H1 (cell line): ENCODE data around the gene KANSL2. TPM values are rescaled to one million over a fixed set of nuclear protein-coding genes. Genes with fewer than 3 reads are reported as not detected.

ENCODE experiments used
- CTCF ChIA-PET: fragments of 300-600 bp; sonication (Branson Sonifier 250); formaldehyde crosslinking; loops from one replicate; lab custom pipeline; 2021; ENCODE audit not compliant: partially characterized antibody; lab: Charles Lee
- POLR2A ChIA-PET: fragments of 300-600 bp; sonication (Branson Sonifier 250); formaldehyde crosslinking; loops from one replicate; lab custom pipeline; 2021; ENCODE audit warnings: inconsistent platforms; ENCODE audit not compliant: partially characterized antibody; lab: Charles Lee
- DNase-seq, 2 experiments: peaks; one replicate each; pipeline versions ENCODE4 v3.0.0 to v3.0.0-alpha.2; 2010 to 2022; ENCODE audit warnings: low spot score in 2 of 2, low read depth in 1 of 2, mixed read lengths in 1 of 2
- FAIRE-seq: peaks from 2 replicates; lab custom pipeline; 2011; peaks lifted over from hg19 to GRCh38; lab: Jason Lieb, UNC
- H2AFZ ChIP-seq: 2 replicates; pipeline ENCODE4 v1.8.1; 2012; ENCODE audit warnings: low read length, inconsistent platforms
- H2AK5ac ChIP-seq: 2 replicates; pipeline ENCODE4 v1.6.1; 2013; ENCODE audit warnings: low read depth, low read length
- H2BK120ac ChIP-seq: replicated peaks from 2 replicates; pipeline ENCODE3; 2013; ENCODE audit warnings: low read depth, low read length, inconsistent platforms
- H2BK12ac ChIP-seq: 2 replicates; pipeline ENCODE4 v1.6.1; 2013; ENCODE audit warnings: low read depth, low read length
- H2BK15ac ChIP-seq: 2 replicates; pipeline ENCODE4 v1.6.1; 2013; ENCODE audit warnings: low read length
- H2BK20ac ChIP-seq: 2 replicates; pipeline ENCODE4 v1.6.1; 2013; ENCODE audit warnings: low read length
- H2BK5ac ChIP-seq: 2 replicates; pipeline ENCODE4 v1.6.1; 2013; ENCODE audit warnings: low read depth, low read length
- H3K14ac ChIP-seq: 2 replicates; pipeline ENCODE4 v1.6.1; 2013; ENCODE audit warnings: inconsistent platforms; ENCODE audit not compliant: insufficient read length
- H3K18ac ChIP-seq: 2 replicates; pipeline ENCODE4 v1.6.1; 2013; ENCODE audit warnings: low read length; ENCODE audit errors: extremely low read depth
- H3K23ac ChIP-seq: 2 replicates; pipeline ENCODE4 v1.6.1; 2013; ENCODE audit warnings: inconsistent platforms; ENCODE audit not compliant: insufficient read length
- H3K23me2 ChIP-seq: 2 replicates; pipeline ENCODE4 v1.6.1; 2013; ENCODE audit warnings: low read depth, low read length
- H3K27ac ChIP-seq: 2 replicates; pipeline ENCODE4 v1.6.1; 2011; ENCODE audit warnings: low read depth, low read length, inconsistent platforms
- H3K27me3 ChIP-seq, 4 experiments: replicated peaks in 1 of 4; 1 replicate in 1 of 4; 2 replicates in 3 of 4; pipeline versions ENCODE4 v1.6.1 to v1.8.1; 2011 to 2013; ENCODE audit warnings: low read length in 3 of 4, mild to moderate bottlenecking in 3 of 4, inconsistent platforms in 2 of 4, mixed read lengths in 2 of 4, moderate library complexity in 1 of 4; ENCODE audit not compliant: control insufficient read depth in 3 of 4, insufficient read depth in 3 of 4; ENCODE audit errors: extremely low read depth in 1 of 4
- H3K36me3 ChIP-seq, 4 experiments: 2 replicates each; pipeline versions ENCODE4 v1.6.1 to v1.8.1; 2011 to 2013; ENCODE audit warnings: mild to moderate bottlenecking in 4 of 4, low read length in 3 of 4, moderate library complexity in 2 of 4, control low read depth in 1 of 4, inconsistent platforms in 1 of 4; ENCODE audit not compliant: insufficient read depth in 4 of 4, control insufficient read depth in 2 of 4
- H3K4ac ChIP-seq: replicated peaks from 2 replicates; pipeline ENCODE3; 2013; ENCODE audit warnings: low read length, low read depth, mixed read lengths, inconsistent platforms; ENCODE audit not compliant: insufficient read length
- H3K4me1 ChIP-seq, 4 experiments: replicated peaks in 1 of 4; 1 replicate in 1 of 4; 2 replicates in 3 of 4; pipeline versions ENCODE4 v1.6.1 to v1.8.1; 2011 to 2013; ENCODE audit warnings: low read length in 3 of 4, inconsistent platforms in 2 of 4, mixed read lengths in 1 of 4; ENCODE audit not compliant: insufficient read depth in 4 of 4, control insufficient read depth in 3 of 4
- H3K4me2 ChIP-seq, 2 experiments: 2 replicates each; pipeline versions ENCODE4 v1.6.1 to v1.8.1; 2011 to 2013; ENCODE audit warnings: low read depth in 2 of 2, low read length in 2 of 2, control low read depth in 1 of 2, inconsistent platforms in 1 of 2, mild to moderate bottlenecking in 1 of 2; ENCODE audit not compliant: insufficient read depth in 1 of 2
- H3K4me3 ChIP-seq, 4 experiments: fragments of 200-600, 300-600 bp in 1 of 4; sonication (generic), shearing (Covaris generic), sonication (Bioruptor Twin) in 1 of 4; 2 replicates each; pipeline versions ENCODE4 v1.5.1 to v1.8.1; 2011 to 2016; ENCODE audit warnings: low read length in 4 of 4, low read depth in 3 of 4, control low read depth in 2 of 4, inconsistent platforms in 2 of 4, mild to moderate bottlenecking in 2 of 4, mixed read lengths in 1 of 4, moderate library complexity in 1 of 4; ENCODE audit not compliant: insufficient read depth in 2 of 4; ENCODE audit errors: extremely low read depth in 1 of 4
- H3K56ac ChIP-seq: replicated peaks from 2 replicates; pipeline ENCODE3; 2013; ENCODE audit warnings: low read depth, mild to moderate bottlenecking, mixed read lengths, low read length, inconsistent platforms; ENCODE audit not compliant: insufficient read length
- H3K79me1 ChIP-seq: 2 replicates; pipeline ENCODE4 v1.6.1; 2013; ENCODE audit warnings: low read depth, low read length, control low read depth
- H3K79me2 ChIP-seq, 2 experiments: 2 replicates each; pipeline versions ENCODE4 v1.6.1 to v1.8.1; 2012 to 2013; ENCODE audit warnings: low read length in 2 of 2, mild to moderate bottlenecking in 2 of 2, inconsistent platforms in 1 of 2; ENCODE audit not compliant: insufficient read depth in 2 of 2, control insufficient read depth in 1 of 2
- H3K9ac ChIP-seq, 4 experiments: replicated peaks in 1 of 4; 1 replicate in 1 of 4; 2 replicates in 3 of 4; pipeline versions ENCODE4 v1.6.1 to v1.8.1; 2011 to 2013; ENCODE audit warnings: low read depth in 3 of 4, low read length in 3 of 4, control low read depth in 2 of 4, mild to moderate bottlenecking in 2 of 4, moderate library complexity in 2 of 4, inconsistent platforms in 1 of 4; ENCODE audit errors: extremely low read depth in 1 of 4
- H3K9me3 ChIP-seq, 2 experiments: 2 replicates each; pipeline versions ENCODE4 v1.6.1 to v1.8.1; 2012 to 2013; ENCODE audit warnings: mild to moderate bottlenecking in 2 of 2, moderate library complexity in 2 of 2, control low read depth in 1 of 2, inconsistent platforms in 1 of 2, low read depth in 1 of 2, low read length in 1 of 2, mixed read lengths in 1 of 2; ENCODE audit not compliant: insufficient read depth in 2 of 2
- H4K20me1 ChIP-seq, 2 experiments: replicated peaks in 1 of 2; 2 replicates each; pipeline versions ENCODE3 to v1.8.1; 2011 to 2013; ENCODE audit warnings: inconsistent platforms in 2 of 2, low read length in 2 of 2, mild to moderate bottlenecking in 1 of 2; ENCODE audit not compliant: insufficient read depth in 2 of 2, control insufficient read depth in 1 of 2
- H4K5ac ChIP-seq: 2 replicates; pipeline ENCODE4 v1.6.1; 2013; ENCODE audit warnings: low read length, low read depth, mixed read lengths, inconsistent platforms; ENCODE audit not compliant: insufficient read length
- H4K8ac ChIP-seq: 2 replicates; pipeline ENCODE4 v1.8.0; 2013; ENCODE audit warnings: mild to moderate bottlenecking, moderate library complexity, low read length, inconsistent platforms; ENCODE audit not compliant: insufficient read depth; ENCODE audit errors: extremely low read depth
- H4K91ac ChIP-seq: replicated peaks from 2 replicates; pipeline ENCODE3; 2013; ENCODE audit warnings: low read length, mixed read lengths, inconsistent platforms; ENCODE audit not compliant: insufficient read length
- EZH2 ChIP-seq: fragments of 200-600 bp; sonication (generic); IDR thresholded peaks from 2 replicates; pipeline ENCODE4 v1.7.1; 2012; ENCODE audit warnings: low read depth, mild to moderate bottlenecking, moderate library complexity, low read length, inconsistent platforms; ENCODE audit not compliant: severe bottlenecking
- TAF1 ChIP-seq: IDR thresholded peaks from 2 replicates; pipeline ENCODE4 v1.6.1; 2011; ENCODE audit warnings: mild to moderate bottlenecking, low read depth, low read length
- ZNF274 ChIP-seq: IDR thresholded peaks from 2 replicates; pipeline ENCODE4 v1.7.0; 2012; ENCODE audit warnings: low read length, borderline replicate concordance; ENCODE audit errors: extremely low read depth
- WGBS, 2 experiments: shearing (Covaris generic) in 1 of 2; methylation state at CpG; one replicate each; pipeline versions ENCODE4 v1.1.6 to v1.1.7; 2013 to 2015; ENCODE audit warnings: low lambda C conversion rate in 2 of 2, mixed read lengths in 2 of 2, inconsistent platforms in 1 of 2, low coverage in 1 of 2, missing lambda C conversion rate in 1 of 2; ENCODE audit not compliant: insufficient replicate concordance in 2 of 2, insufficient coverage in 1 of 2, insufficient read length in 1 of 2; ENCODE audit errors: extremely low coverage in 1 of 2, missing lambda C conversion rate in 1 of 2; 5-methylcytosine and 5-hydroxymethylcytosine counted together
- polyA plus RNA-seq, 7 experiments: library from polyadenylated mRNA; depleted of rRNA in 3 of 7; stranded (reverse) in 5 of 7; unstranded in 2 of 7; fragments of >200 nt in 5 of 7; fragments of 200-250 nt in 2 of 7; gene quantifications; 1 replicate in 5 of 7; 2 replicates in 1 of 7; 4 replicates in 1 of 7; pipeline versions ENCODE4 v1.2.1 to v1.2.3, GENCODE V29; 2011 to 2013; ENCODE audit warnings: missing spikeins in 2 of 7, mixed read lengths in 2 of 7
- total RNA-seq: library from RNA; stranded (reverse); fragmentation: NEBNext Ultra II Directional; extraction: Animal tissue kit (Norgen Biotek cat#: 25700); gene quantifications from 2 replicates; pipeline ENCODE4 v1.2.1, GENCODE V29; 2021

Gene KANSL2
- total and polyA plus RNA-seq, 2 of the 8 experiments (the other 6 are each of a cell fraction or from before 2014, with no cell fraction given): 48.4 to 50.7 TPM

DNA sequence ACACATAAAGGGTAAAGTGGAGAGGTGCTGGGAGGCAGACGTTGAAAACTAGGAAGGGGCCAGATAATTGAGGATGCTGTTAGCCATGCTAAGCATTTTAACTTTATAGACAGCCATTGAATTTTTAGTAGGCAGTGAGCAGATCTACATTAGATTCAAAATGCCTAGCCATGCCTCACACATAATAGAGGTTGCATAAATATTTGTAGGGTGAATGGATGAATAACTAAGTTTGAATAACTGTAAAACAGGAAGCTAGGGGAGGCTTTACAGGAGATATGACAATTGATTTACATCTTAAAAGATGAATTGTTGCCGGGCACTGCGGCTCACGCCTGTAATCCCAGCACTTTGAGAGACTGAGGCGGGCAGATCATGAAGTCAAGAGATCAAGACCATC is 46.8 kb upstream of the KANSL2 start:
- H2BK120ac ChIP-seq: no peak overlapping the region
- no peak overlapping the region for H2BK12ac ChIP-seq
- no peak overlapping the region for H3K18ac ChIP-seq
- H3K4ac ChIP-seq: no peak overlapping the region
- no peak overlapping the region for H3K23ac ChIP-seq
- H2BK15ac ChIP-seq: no peak overlapping the region
- 83% methylated on average over 5 of the region's 5 CpGs; no CpG with 5 or more reads in 1 of the 2 experiments for WGBS, 2 experiments
- H2BK5ac ChIP-seq: no peak overlapping the region
- H3K27ac ChIP-seq: no peak overlapping the region
- H3K14ac ChIP-seq: no peak overlapping the region
- no peaks in the 10 kb centered on the region for H3K27me3 ChIP-seq
- H3K4me2 ChIP-seq: no peak overlapping the region
- DNase-seq (no peak), FAIRE-seq (no peak)
- H3K23me2 ChIP-seq: no peaks in the 10 kb centered on the region
- no peaks in the 10 kb centered on the region for H3K79me2 ChIP-seq
- no peak overlapping the region for H3K4me3 ChIP-seq
- no peaks in the 10 kb centered on the region for H3K4me1 ChIP-seq
- no peaks in the 10 kb centered on the region for H4K20me1 ChIP-seq
- H4K5ac ChIP-seq: no peak overlapping the region
- POLR2A ChIA-PET: interaction anchor here (1.1 kb wide), 1 partner anchor 131 kb away, joined by 3 read pairs; no protein-coding TSS in a partner anchor
- CTCF ChIA-PET: no interaction called here
- H4K8ac ChIP-seq: no peak overlapping the region
- no peak overlapping the region for H2AFZ ChIP-seq
- no peak overlapping the region for H2AK5ac ChIP-seq
- TF ChIP-seq TAF1: no peak
- no peak for TF ChIP-seq ZNF274
- no peak for TF ChIP-seq EZH2
- H3K9ac ChIP-seq: no peak overlapping the region
- H3K56ac ChIP-seq: no peak overlapping the region
- H3K36me3 ChIP-seq: no peaks in the 10 kb centered on the region
- H3K9me3 ChIP-seq: no peaks in the 10 kb centered on the region
- H3K79me1 ChIP-seq: no peaks in the 10 kb centered on the region
- H4K91ac ChIP-seq: no peak overlapping the region
- H2BK20ac ChIP-seq: no peak overlapping the region
